Measurements from ENCODE around the gene DOCK7.
"Not testable (repeated sequence)": the region's sequence is repeated elsewhere in the genome, so short reads cannot be mapped to it uniquely, and the experiment has no call there.

The DOCK7 gene

DNA sequence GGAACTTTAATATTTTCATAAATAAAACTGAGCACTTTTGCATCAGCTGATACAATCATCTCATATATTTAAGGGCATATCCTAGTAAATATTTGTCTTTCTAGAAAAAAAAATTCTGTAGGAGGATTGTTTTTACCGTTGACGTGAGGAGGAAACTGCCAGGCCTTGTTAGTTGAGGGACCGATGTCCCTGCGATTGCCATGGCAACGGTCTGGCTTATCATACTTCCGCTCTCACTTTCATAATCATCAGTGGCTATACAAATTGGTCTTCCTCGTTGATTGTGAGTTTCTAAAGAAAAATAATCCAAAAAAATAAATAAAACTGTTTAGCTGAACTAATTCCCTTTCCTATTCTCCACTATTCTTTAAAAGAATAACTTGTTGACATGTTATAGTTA lies 160.2 kb downstream of the DOCK7 start:
- Histone ChIP-seq H3K4me3 (ENCODE audit: low read length) (no peak overlapping the region), H2AFZ (ENCODE audit: low read length) (no peak overlapping the region), H3K9ac (ENCODE audit: low read length) (no peak overlapping the region), H4K20me1 (ENCODE audit: insufficient read depth, low read length) (no peaks in the 10 kb centered on the region), H3F3A (ENCODE audit: insufficient read depth, low read length) (no peaks in the 10 kb centered on the region), H3K36me3 (replicated peaks; ENCODE audit: insufficient read depth, low read length) (no peaks in the 10 kb centered on the region), H3K27me3 (replicated peaks; ENCODE audit: insufficient read depth, low read length) (no peaks in the 10 kb centered on the region), H3K9me2 (replicated peaks; ENCODE audit: insufficient read depth, low read length) (no peaks in the 10 kb centered on the region), H3K4me1 (ENCODE audit: low read length) (no peaks in the 10 kb centered on the region), H3K79me2 (ENCODE audit: low read length) (no peaks in the 10 kb centered on the region), H3K4me2 (ENCODE audit: low read depth, low read length) (peak overlapping the region; percentile 1; the same call in 1 of the 2 replicates), H3K9me3 (replicated peaks; ENCODE audit: insufficient read depth, low read length) (no peaks in the 10 kb centered on the region), H3K27ac (ENCODE audit: low read length) (peak overlapping the region; percentile 29; the same call in 1 of the 2 replicates)
- peak; percentile 77 for DNase-seq
- TF ChIP-seq CTCF (IDR thresholded peaks at IDR 0.05; ENCODE audit: low read length) = no peak
- TF ChIP-seq EZH2 (optimal IDR thresholded peaks at IDR 0.05; ENCODE audit: low read depth, low read length) = no peak
- no peak for TF ChIP-seq EZH2phosphoT487 (IDR thresholded peaks at IDR 0.05; ENCODE audit: low read length)

DNA sequence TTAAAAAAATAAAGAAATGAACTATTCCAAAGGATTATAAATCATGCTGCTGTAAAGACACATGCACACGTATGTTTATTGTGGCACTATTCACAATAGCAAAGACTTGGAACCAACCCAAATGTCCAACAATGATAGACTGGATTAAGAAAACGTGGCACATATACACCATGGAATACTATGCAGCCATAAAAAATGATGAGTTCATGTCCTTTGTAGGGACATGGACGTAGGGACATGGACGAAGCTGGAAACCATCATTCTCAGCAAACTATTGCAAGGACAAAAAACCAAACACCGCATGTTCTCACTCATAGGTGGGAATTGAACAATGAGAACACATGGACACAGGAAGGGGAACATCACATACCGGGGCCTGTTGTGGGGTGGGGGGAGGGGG lies 160.8 kb downstream of the DOCK7 start:
- H3K4me2 ChIP-seq (ENCODE audit: low read depth, low read length); DNase-seq; H3K36me3 ChIP-seq (replicated peaks; ENCODE audit: insufficient read depth, low read length); H2AFZ ChIP-seq (ENCODE audit: low read length); H3K9me3 ChIP-seq (replicated peaks; ENCODE audit: insufficient read depth, low read length); H3K4me3 ChIP-seq (ENCODE audit: low read length); H3K79me2 ChIP-seq (ENCODE audit: low read length); H3K9ac ChIP-seq (ENCODE audit: low read length); H3K27me3 ChIP-seq (replicated peaks; ENCODE audit: insufficient read depth, low read length); H3K4me1 ChIP-seq (ENCODE audit: low read length); H4K20me1 ChIP-seq (ENCODE audit: insufficient read depth, low read length); H3K27ac ChIP-seq (ENCODE audit: low read length); H3K9me2 ChIP-seq (replicated peaks; ENCODE audit: insufficient read depth, low read length); H3F3A ChIP-seq (ENCODE audit: insufficient read depth, low read length): not testable (repeated sequence)

GRCh38 chr1:62523860-62524259 lies 164.3 kb downstream of the DOCK7 start:
- Histone ChIP-seq H3K4me3 (ENCODE audit: low read length) (no peak overlapping the region), H2AFZ (ENCODE audit: low read length) (no peak overlapping the region), H3F3A (ENCODE audit: insufficient read depth, low read length) (no peaks in the 10 kb centered on the region), H3K79me2 (ENCODE audit: low read length) (no peaks in the 10 kb centered on the region), H3K4me1 (ENCODE audit: low read length) (no peaks in the 10 kb centered on the region), H3K27me3 (replicated peaks; ENCODE audit: insufficient read depth, low read length) (no peaks in the 10 kb centered on the region), H3K27ac (ENCODE audit: low read length) (no peak overlapping the region), H3K9me2 (replicated peaks; ENCODE audit: insufficient read depth, low read length) (no peaks in the 10 kb centered on the region), H3K4me2 (ENCODE audit: low read depth, low read length) (no peak overlapping the region), H3K9me3 (replicated peaks; ENCODE audit: insufficient read depth, low read length) (no peaks in the 10 kb centered on the region), H3K36me3 (replicated peaks; ENCODE audit: insufficient read depth, low read length) (no peaks in the 10 kb centered on the region), H4K20me1 (ENCODE audit: insufficient read depth, low read length) (no peaks in the 10 kb centered on the region), H3K9ac (ENCODE audit: low read length) (no peak overlapping the region)
- no peak for DNase-seq
- no peak for TF ChIP-seq EZH2phosphoT487 (IDR thresholded peaks at IDR 0.05; ENCODE audit: low read length)
- no peak for TF ChIP-seq CTCF (IDR thresholded peaks at IDR 0.05; ENCODE audit: low read length)
- no peak for TF ChIP-seq EZH2 (optimal IDR thresholded peaks at IDR 0.05; ENCODE audit: low read depth, low read length)

GRCh38 chr1:62516600-62516999 lies 171.6 kb downstream of the DOCK7 start:
- Histone ChIP-seq H3K79me2 (ENCODE audit: low read length) (no peaks in the 10 kb centered on the region), H2AFZ (ENCODE audit: low read length) (no peak overlapping the region), H3K27ac (ENCODE audit: low read length) (no peak overlapping the region), H4K20me1 (ENCODE audit: insufficient read depth, low read length) (no peaks in the 10 kb centered on the region), H3K4me2 (ENCODE audit: low read depth, low read length) (no peak overlapping the region), H3K9me3 (replicated peaks; ENCODE audit: insufficient read depth, low read length) (no peaks in the 10 kb centered on the region), H3K36me3 (replicated peaks; ENCODE audit: insufficient read depth, low read length) (no peaks in the 10 kb centered on the region), H3K27me3 (replicated peaks; ENCODE audit: insufficient read depth, low read length) (no peaks in the 10 kb centered on the region), H3K9ac (ENCODE audit: low read length) (no peak overlapping the region), H3K4me1 (ENCODE audit: low read length) (no peaks in the 10 kb centered on the region), H3K9me2 (replicated peaks; ENCODE audit: insufficient read depth, low read length) (no peaks in the 10 kb centered on the region), H3F3A (ENCODE audit: insufficient read depth, low read length) (no peaks in the 10 kb centered on the region), H3K4me3 (ENCODE audit: low read length) (no peak overlapping the region)
- TF ChIP-seq EZH2phosphoT487 (IDR thresholded peaks at IDR 0.05; ENCODE audit: low read length) (no peak), EZH2 (optimal IDR thresholded peaks at IDR 0.05; ENCODE audit: low read depth, low read length) (no peak), CTCF (IDR thresholded peaks at IDR 0.05; ENCODE audit: low read length) (no peak)
- no peak for DNase-seq
